ENCODE measurements around the gene NF1.

GRCh38 chr17:31391496-31391949 lies 296.7 kb downstream of the NF1 start, which contains the start of gene RAB11FIP4:
- TF ChIP-seq CTCF (IDR thresholded peaks at IDR 0.05) (no peak), POLR2A (IDR thresholded peaks at IDR 0.05) (no peak)

Data from Peyer's patch (tissue), 4 donors.